Activated CD8-positive, alpha-beta memory T cell treated with anti-CD3 and anti-CD28 coated beads for 48 hours (primary cell): Measurements from ENCODE around the gene WDR59.
"Not testable (repeated sequence)": the region's sequence is repeated elsewhere in the genome, so short reads cannot be mapped to it uniquely, and the experiment has no call there.

Experiments
- DNase-seq, 3 experiments: peaks; one replicate each; pipeline ENCODE4 v3.0.0-alpha.2; 2020; ENCODE audit warnings: low read depth in 2 of 3, low spot score in 2 of 3

WDR59 gene

GRCh38 chr16:74984529-74985296 lies at the start of gene WDR59:
Gene WDR59, minus strand, starts transcription at chr16:74985123. Its CDS starts 106 bp downstream, at chr16:74985017.
- DNase-seq, result peak; percentile 89 to 93 (median 93)

- DNase-seq, result no peak
Observed at GRCh38 chr16:75032655-75033054, 47.7 kb upstream of the WDR59 start.

GRCh38 chr16:75029854-75030253 lies 44.9 kb upstream of the WDR59 start:
- no peak for DNase-seq

- no peak for DNase-seq
Observed at GRCh38 chr16:75028544-75029135, 43.7 kb upstream of the WDR59 start.

- no peak for DNase-seq
Observed at GRCh38 chr16:75027520-75028300, 42.8 kb upstream of the WDR59 start.

GRCh38 chr16:75026892-75027391 lies 42.0 kb upstream of the WDR59 start:
- no peak for DNase-seq

GRCh38 chr16:75026239-75026891 lies 41.4 kb upstream of the WDR59 start:
- not testable (repeated sequence) for DNase-seq

GRCh38 chr16:75025761-75026160 lies 40.8 kb upstream of the WDR59 start:
- DNase-seq, result no peak

GRCh38 chr16:75024594-75024993 lies 39.7 kb upstream of the WDR59 start:
- DNase-seq, result no peak

GRCh38 chr16:75024182-75024581 lies 39.3 kb upstream of the WDR59 start:
- DNase-seq, result no peak

GRCh38 chr16:75023009-75023408 lies 38.1 kb upstream of the WDR59 start:
- no peak for DNase-seq

- no peak for DNase-seq
Observed at GRCh38 chr16:75022567-75022966, 37.6 kb upstream of the WDR59 start.

- no peak for DNase-seq
Observed at GRCh38 chr16:75021410-75021809, 36.5 kb upstream of the WDR59 start.

- DNase-seq, result no peak
Observed at GRCh38 chr16:75019586-75019985, 34.7 kb upstream of the WDR59 start.

GRCh38 chr16:75019007-75019406 lies 34.1 kb upstream of the WDR59 start:
- DNase-seq, result no peak

GRCh38 chr16:75017670-75018525 lies 33.0 kb upstream of the WDR59 start:
- no peak for DNase-seq

- not testable (repeated sequence) for DNase-seq
Observed at GRCh38 chr16:75016451-75017081, 31.6 kb upstream of the WDR59 start.

GRCh38 chr16:75014318-75014717 lies 29.4 kb upstream of the WDR59 start:
- DNase-seq, result no peak

GRCh38 chr16:75013123-75013522 lies 28.2 kb upstream of the WDR59 start:
- DNase-seq, result not testable (repeated sequence)
